Activated CD4-positive, alpha-beta T cell treated with anti-CD3 and anti-CD28 coated beads for 36 hours (primary cell): ENCODE data around the gene SGCA. TPM values are rescaled to one million over a fixed set of nuclear protein-coding genes. Genes with fewer than 3 reads are reported as not detected.
A peak's percentile ranks its signal among the peaks of the same experiment; 100 is the strongest.

Experiments used
- ATAC-seq: fragments of 200-7000 bp; cut with Tn5 transposase; one replicate; pipeline ENCODE4 v1.10.0; 2021; ENCODE audit warnings: mild to moderate bottlenecking, moderate library complexity
- CTCF ChIA-PET: fragments of 350-600 bp; sonication (Branson Sonifier 250); formaldehyde crosslinking; loops from one replicate; lab custom pipeline; 2021; ENCODE audit warnings: antibody characterized with exemption; lab: Charles Lee
- POLR2A ChIA-PET: fragments of 350-600 bp; sonication (Branson Sonifier 250); formaldehyde crosslinking; loops from one replicate; lab custom pipeline; 2021; ENCODE audit warnings: antibody characterized with exemption, inconsistent platforms; lab: Charles Lee
- DNase-seq: peaks from one replicate; pipeline ENCODE4 v3.0.0-alpha.2; 2020
- H3K27ac Mint-ChIP-seq: one replicate; pipeline ENCODE4 v1.8.0; 2021; ENCODE audit warnings: mixed read lengths
- H3K27me3 Mint-ChIP-seq: one replicate; pipeline ENCODE4 v1.8.0; 2021; ENCODE audit warnings: mixed read lengths
- H3K36me3 Mint-ChIP-seq: one replicate; pipeline ENCODE4 v1.8.0; 2021; ENCODE audit warnings: low read depth, mixed read lengths
- H3K4me1 Mint-ChIP-seq: one replicate; pipeline ENCODE4 v1.8.0; 2021; ENCODE audit warnings: mixed read lengths
- H3K4me3 Mint-ChIP-seq: one replicate; pipeline ENCODE4 v1.8.0; 2021; ENCODE audit warnings: mild to moderate bottlenecking, moderate library complexity, mixed read lengths
- H3K9me3 Mint-ChIP-seq: one replicate; pipeline ENCODE4 v1.8.0; 2021; ENCODE audit warnings: low read depth, mixed read lengths
- intact Hi-C, 2 experiments: fragments of 100-400 bp; cut with DNase I in 1 of 2; cut with micrococcal nuclease in 1 of 2; formaldehyde crosslinking; loops; one replicate each; pipeline versions ENCODE4 v1.14.2 to v1.15.1; 2022 to 2024; cut with DNase I, micrococcal nuclease
- total RNA-seq, 2 experiments: library from RNA; stranded (reverse); gene quantifications; one replicate each; pipeline ENCODE4 v1.2.3, GENCODE V29; 2021

SGCA gene
- total RNA-seq, 2 experiments from 2014 or later, result 0.26 TPM; not detected in 1

- ChIA-PET CTCF (interaction anchor here (0.9 to 2.8 kb wide), 5 partner anchors 8 to 113 kb away, joined by 3 to 34 read pairs (median 5); partner anchors contain the start of gene PDK2), POLR2A (no interaction called here)
- no peaks in the 10 kb centered on the region for H3K36me3 Mint-ChIP-seq
- intact Hi-C loops, result no loop called here
- no peak for DNase-seq
- H3K4me3 Mint-ChIP-seq, result no peak overlapping the region
- no peak for ATAC-seq
- peaks cover 8% of the 10 kb centered on the region for H3K4me1 Mint-ChIP-seq
- no peaks in the 10 kb centered on the region for H3K27me3 Mint-ChIP-seq
- no peaks in the 10 kb centered on the region for H3K9me3 Mint-ChIP-seq
- H3K27ac Mint-ChIP-seq, result no peak overlapping the region
Measured at GRCh38 chr17:50176559-50177357, 11.0 kb downstream of the SGCA start.

- H3K9me3 Mint-ChIP-seq, result no peaks in the 10 kb centered on the region
- ChIA-PET POLR2A (no interaction called here), CTCF (interaction anchor here (0.7 to 2.8 kb wide), 8 partner anchors 8 to 120 kb away, joined by 3 to 34 read pairs (median 4); partner anchors contain the start of gene PDK2)
- no peak overlapping the region for H3K27ac Mint-ChIP-seq
- no peak for ATAC-seq
- H3K4me1 Mint-ChIP-seq, result peaks cover 8% of the 10 kb centered on the region
- no peak for DNase-seq
- no peaks in the 10 kb centered on the region for H3K27me3 Mint-ChIP-seq
- no peak overlapping the region for H3K4me3 Mint-ChIP-seq
- H3K36me3 Mint-ChIP-seq, result no peaks in the 10 kb centered on the region
- intact Hi-C loops, result no loop called here
Measured at GRCh38 chr17:50177476-50177875, 11.7 kb downstream of the SGCA start.

- peaks cover 8% of the 10 kb centered on the region for H3K4me1 Mint-ChIP-seq
- no peaks in the 10 kb centered on the region for H3K36me3 Mint-ChIP-seq
- peak; percentile 71 for DNase-seq
- ChIA-PET POLR2A (no interaction called here), CTCF (interaction anchor here (0.7 to 2.8 kb wide), 12 partner anchors 9 to 244 kb away, joined by 3 to 34 read pairs (median 4); partner anchors contain the start of gene PDK2)
- intact Hi-C loops, result loop anchor here in 1 of 2 experiments (1.0 kb wide), 1 partner anchor 38 kb away; no protein-coding TSS in a partner anchor
- ATAC-seq, result peak; percentile 93
- H3K27me3 Mint-ChIP-seq, result no peaks in the 10 kb centered on the region
- no peak overlapping the region for H3K27ac Mint-ChIP-seq
- no peaks in the 10 kb centered on the region for H3K9me3 Mint-ChIP-seq
- no peak overlapping the region for H3K4me3 Mint-ChIP-seq
Measured at GRCh38 chr17:50177983-50178834, 12.4 kb downstream of the SGCA start.

- H3K4me1 Mint-ChIP-seq, result peaks cover 18% of the 10 kb centered on the region
- intact Hi-C loops, result no loop called here
- H3K27ac Mint-ChIP-seq, result no peak overlapping the region
- ChIA-PET CTCF (no interaction called here), POLR2A (no interaction called here)
- H3K27me3 Mint-ChIP-seq, result no peaks in the 10 kb centered on the region
- no peaks in the 10 kb centered on the region for H3K36me3 Mint-ChIP-seq
- ATAC-seq (no peak), DNase-seq (no peak)
- no peak overlapping the region for H3K4me3 Mint-ChIP-seq
- no peaks in the 10 kb centered on the region for H3K9me3 Mint-ChIP-seq
Measured at GRCh38 chr17:50180111-50180510, 14.3 kb downstream of the SGCA start.

- DNase-seq (no peak), ATAC-seq (no peak)
- intact Hi-C loops, result no loop called here
- Mint-ChIP-seq H3K36me3 (no peaks in the 10 kb centered on the region), H3K27ac (no peak overlapping the region), H3K9me3 (no peaks in the 10 kb centered on the region), H3K4me1 (peaks cover 18% of the 10 kb centered on the region), H3K4me3 (no peak overlapping the region), H3K27me3 (no peaks in the 10 kb centered on the region)
- CTCF ChIA-PET, result no interaction called here
- POLR2A ChIA-PET, result no interaction called here
Measured at GRCh38 chr17:50180620-50181019, 14.8 kb downstream of the SGCA start.

- POLR2A ChIA-PET, result no interaction called here
- Mint-ChIP-seq H3K4me1 (peaks cover 18% of the 10 kb centered on the region), H3K4me3 (no peak overlapping the region), H3K9me3 (no peaks in the 10 kb centered on the region), H3K27ac (no peak overlapping the region), H3K36me3 (no peaks in the 10 kb centered on the region), H3K27me3 (no peaks in the 10 kb centered on the region)
- no peak for ATAC-seq
- intact Hi-C loops, result no loop called here
- no peak for DNase-seq
- CTCF ChIA-PET, result interaction anchor here (1.5 kb wide), 1 partner anchor 24 kb away, joined by 3 read pairs; no protein-coding TSS in a partner anchor
Measured at GRCh38 chr17:50181144-50181543, 15.3 kb downstream of the SGCA start.

GRCh38 chr17:50181591-50182560 is 16.1 kb downstream of the SGCA start:
- ChIA-PET CTCF (interaction anchor here (1.5 kb wide), 1 partner anchor 23 kb away, joined by 3 read pairs; no protein-coding TSS in a partner anchor), POLR2A (no interaction called here)
- intact Hi-C loops, result no loop called here
- no peaks in the 10 kb centered on the region for H3K9me3 Mint-ChIP-seq
- H3K36me3 Mint-ChIP-seq, result no peaks in the 10 kb centered on the region
- DNase-seq (no peak), ATAC-seq (no peak)
- H3K27me3 Mint-ChIP-seq, result no peaks in the 10 kb centered on the region
- H3K27ac Mint-ChIP-seq, result no peak overlapping the region
- no peak overlapping the region for H3K4me3 Mint-ChIP-seq
- H3K4me1 Mint-ChIP-seq, result peaks cover 18% of the 10 kb centered on the region

- H3K27ac Mint-ChIP-seq, result no peak overlapping the region
Measured at GRCh38 chr17:50182783-50183420, 17.1 kb downstream of the SGCA start.

GRCh38 chr17:50183421-50183994 is 17.7 kb downstream of the SGCA start:
- no peak for DNase-seq
- H3K4me3 Mint-ChIP-seq, result no peak overlapping the region
- H3K36me3 Mint-ChIP-seq, result no peaks in the 10 kb centered on the region
- peaks cover 10% of the 10 kb centered on the region for H3K4me1 Mint-ChIP-seq
- no peaks in the 10 kb centered on the region for H3K27me3 Mint-ChIP-seq
- ChIA-PET POLR2A (interaction anchor here (0.6 kb wide), 1 partner anchor 14 kb away, joined by 3 read pairs; no protein-coding TSS in a partner anchor), CTCF (interaction anchor here (0.5 to 1.0 kb wide), 3 partner anchors 13 to 66 kb away, joined by 3 to 4 read pairs (median 3); no protein-coding TSS in a partner anchor)
- intact Hi-C loops, result no loop called here
- ATAC-seq, result peak; percentile 60
- H3K27ac Mint-ChIP-seq, result peak overlapping the region; percentile 2
- no peaks in the 10 kb centered on the region for H3K9me3 Mint-ChIP-seq

More at GRCh38 chr17:50182783-50183420, 17.1 kb downstream of the SGCA start:
- no peak overlapping the region for H3K4me3 Mint-ChIP-seq
- no peak for DNase-seq
- H3K9me3 Mint-ChIP-seq, result no peaks in the 10 kb centered on the region
- H3K4me1 Mint-ChIP-seq, result peaks cover 16% of the 10 kb centered on the region
- ChIA-PET POLR2A (no interaction called here), CTCF (interaction anchor here (0.7 to 1.5 kb wide), 3 partner anchors 13 to 22 kb away, joined by 3 to 4 read pairs (median 3); no protein-coding TSS in a partner anchor)
- no peaks in the 10 kb centered on the region for H3K27me3 Mint-ChIP-seq
- no peaks in the 10 kb centered on the region for H3K36me3 Mint-ChIP-seq
- intact Hi-C loops, result no loop called here
- ATAC-seq, result no peak

- Mint-ChIP-seq H3K27ac (no peak overlapping the region), H3K4me3 (no peak overlapping the region)
Measured at GRCh38 chr17:50184064-50184463, 18.3 kb downstream of the SGCA start.

More at GRCh38 chr17:50184064-50184463, 18.3 kb downstream of the SGCA start:
- Mint-ChIP-seq H3K9me3 (no peaks in the 10 kb centered on the region), H3K4me1 (peaks cover 10% of the 10 kb centered on the region), H3K36me3 (no peaks in the 10 kb centered on the region), H3K27me3 (no peaks in the 10 kb centered on the region)
- no peak for ATAC-seq
- POLR2A ChIA-PET, result interaction anchor here (0.6 kb wide), 1 partner anchor 15 kb away, joined by 3 read pairs; no protein-coding TSS in a partner anchor
- intact Hi-C loops, result no loop called here
- CTCF ChIA-PET, result interaction anchor here (0.5 kb wide), 1 partner anchor 66 kb away, joined by 3 read pairs; no protein-coding TSS in a partner anchor
- DNase-seq, result no peak
